NCI-H2081 treated with DMSO at 0.1 percent for 48 hours (cell line): ENCODE results near the gene IVL.

Source experiments
- DNase-seq: peaks from one replicate; lab custom pipeline; 2025; lab: John Stamatoyannopoulos, UW

The IVL gene

GRCh38 chr1:152907686-152908601, at the start of gene IVL:
IVL (plus strand) TSS chr1:152908546; CDS start chr1:152909798, 1,252 bp downstream.
- no peak for DNase-seq

- DNase-seq = no peak
Measured at GRCh38 chr1:152859696-152860095, 48.6 kb upstream of the IVL start, which contains the start of gene LCE7A. LCE7A (plus strand) TSS chr1:152859996; CDS start chr1:152860698, 702 bp downstream.

GRCh38 chr1:152860129-152860528, 48.2 kb upstream of the IVL start:
- DNase-seq = no peak

GRCh38 chr1:152861374-152861773, 47.0 kb upstream of the IVL start:
- no peak for DNase-seq

- DNase-seq = no peak
Measured at GRCh38 chr1:152864443-152864842, 43.9 kb upstream of the IVL start.

- no peak for DNase-seq
Measured at GRCh38 chr1:152866321-152866720, 42.0 kb upstream of the IVL start.

GRCh38 chr1:152869808-152870419, 38.4 kb upstream of the IVL start:
- no peak for DNase-seq

GRCh38 chr1:152870831-152871730, 37.3 kb upstream of the IVL start:
- no peak for DNase-seq

GRCh38 chr1:152871731-152872126, 36.6 kb upstream of the IVL start:
- DNase-seq = no peak

- no peak for DNase-seq
Measured at GRCh38 chr1:152873495-152873894, 34.9 kb upstream of the IVL start.

- no peak for DNase-seq
Measured at GRCh38 chr1:152876827-152877226, 31.5 kb upstream of the IVL start.

GRCh38 chr1:152878042-152878441, 30.3 kb upstream of the IVL start, which contains the start of gene SMCP:
SMCP (plus strand) TSS chr1:152878322; CDS start chr1:152884423, 6,101 bp downstream.
- no peak for DNase-seq

- no peak for DNase-seq
Measured at GRCh38 chr1:152879559-152880198, 28.7 kb upstream of the IVL start.

- DNase-seq = no peak
Measured at GRCh38 chr1:152880316-152880715, 28.0 kb upstream of the IVL start.

- DNase-seq = no peak
Measured at GRCh38 chr1:152880907-152881306, 27.4 kb upstream of the IVL start.

GRCh38 chr1:152884085-152884484, 24.3 kb upstream of the IVL start:
- no peak for DNase-seq

- no peak for DNase-seq
Measured at GRCh38 chr1:152884506-152884905, 23.8 kb upstream of the IVL start.

- no peak for DNase-seq
Measured at GRCh38 chr1:152884966-152885624, 23.3 kb upstream of the IVL start.

- no peak for DNase-seq
Measured at GRCh38 chr1:152886085-152886484, 22.3 kb upstream of the IVL start.

GRCh38 chr1:152886758-152887409, 21.5 kb upstream of the IVL start:
- no peak for DNase-seq

GRCh38 chr1:152888126-152888525, 20.2 kb upstream of the IVL start:
- DNase-seq = no peak
